HepG2 (cell line): ENCODE results near the gene SRCAP. TPM values are rescaled to one million over a fixed set of nuclear protein-coding genes. Genes with fewer than 3 reads are reported as not detected.
A peak's percentile ranks its signal among the peaks of the same experiment; 100 is the strongest.

Source experiments
- ATM ChIP-seq: fragments of 450-650 bp; IDR thresholded peaks from 2 replicates; pipeline ENCODE4 v1.7.1; 2017; ENCODE audit warnings: mild to moderate bottlenecking, borderline replicate concordance
- FOXK1 ChIP-seq: sonication (generic); formaldehyde crosslinking; IDR thresholded peaks from 2 replicates; pipeline ENCODE4 v1.4.0; 2020; ENCODE audit warnings: low read depth, missing genetic modification reagents, borderline replicate concordance
- HIVEP1 ChIP-seq: sonication (generic); formaldehyde crosslinking; IDR thresholded peaks from 2 replicates; pipeline ENCODE4 v1.4.0; 2020; ENCODE audit warnings: mild to moderate bottlenecking, missing genetic modification reagents
- HOXA9 ChIP-seq: sonication (generic); formaldehyde crosslinking; IDR thresholded peaks from 2 replicates; pipeline ENCODE4 v1.8.1; 2022; ENCODE audit warnings: missing genetic modification reagents, mild to moderate bottlenecking, moderate library complexity, borderline replicate concordance
- IKZF4 ChIP-seq: sonication (generic); formaldehyde crosslinking; IDR thresholded peaks from 2 replicates; pipeline ENCODE4 v1.5.1; 2020; ENCODE audit warnings: borderline replicate concordance, mild to moderate bottlenecking, low read depth, missing genetic modification reagents; ENCODE audit errors: not compliant biosample characterization
- MAX ChIP-seq: IDR thresholded peaks from 2 replicates; pipeline ENCODE4 v1.6.1; 2012; ENCODE audit warnings: inconsistent platforms
- MXD1 ChIP-seq: sonication (generic); formaldehyde crosslinking; IDR thresholded peaks from 2 replicates; pipeline ENCODE4 v1.4.0; 2020; ENCODE audit warnings: mild to moderate bottlenecking, missing genetic modification reagents
- PATZ1 ChIP-seq: sonication (generic); formaldehyde crosslinking; IDR thresholded peaks from 2 replicates; pipeline ENCODE4 v1.4.0; 2020; ENCODE audit warnings: missing genetic modification reagents
- PHF20 ChIP-seq: sonication (generic); formaldehyde crosslinking; IDR thresholded peaks from 2 replicates; pipeline ENCODE4 v1.5.0; 2020; ENCODE audit warnings: mild to moderate bottlenecking, missing genetic modification reagents
- REPIN1 ChIP-seq: sonication (generic); formaldehyde crosslinking; IDR thresholded peaks from 2 replicates; pipeline ENCODE4 v1.8.0; 2022; ENCODE audit warnings: missing genetic modification reagents, low read depth, mild to moderate bottlenecking, borderline replicate concordance
- SATB2 ChIP-seq: sonication (generic); formaldehyde crosslinking; IDR thresholded peaks from 2 replicates; pipeline ENCODE4 v1.5.0; 2020; ENCODE audit warnings: missing genetic modification reagents
- TCF7 ChIP-seq: sonication (generic); IDR thresholded peaks from 2 replicates; pipeline ENCODE4 v1.6.1; 2016; ENCODE audit warnings: antibody characterized with exemption, low read depth
- ZC3H13 ChIP-seq: sonication (generic); formaldehyde crosslinking; IDR thresholded peaks from 2 replicates; pipeline ENCODE4 v1.8.1; 2023; ENCODE audit warnings: mild to moderate bottlenecking, missing genetic modification reagents, moderate library complexity
- ZNF275 ChIP-seq: sonication (generic); formaldehyde crosslinking; IDR thresholded peaks from 2 replicates; pipeline ENCODE4 v1.8.0; 2022; ENCODE audit warnings: missing genetic modification reagents, mild to moderate bottlenecking, inconsistent platforms, borderline replicate concordance
- ZNF513 ChIP-seq: sonication (generic); formaldehyde crosslinking; conservative IDR thresholded peaks from 2 replicates; pipeline ENCODE4 v1.5.0; 2020; ENCODE audit warnings: missing genetic modification reagents
- ZNF558 ChIP-seq: sonication (generic); formaldehyde crosslinking; IDR thresholded peaks from 2 replicates; pipeline ENCODE4 v1.9.0; 2022; ENCODE audit warnings: mild to moderate bottlenecking, missing genetic modification reagents, borderline replicate concordance
- ZNF572 ChIP-seq: sonication (generic); formaldehyde crosslinking; IDR thresholded peaks from 2 replicates; pipeline ENCODE4 v1.5.1; 2020; ENCODE audit warnings: mild to moderate bottlenecking, missing genetic modification reagents
- ZNF607 ChIP-seq: sonication (generic); formaldehyde crosslinking; IDR thresholded peaks from 2 replicates; pipeline ENCODE4 v1.5.1; 2020; ENCODE audit warnings: missing genetic modification reagents, mild to moderate bottlenecking, borderline replicate concordance
- ZNF614 ChIP-seq: IDR thresholded peaks from 2 replicates; pipeline ENCODE4 v1.6.1; 2018; ENCODE audit warnings: missing biosample characterization, missing genetic modification reagents, inconsistent platforms, borderline replicate concordance
- ZNF616 ChIP-seq: sonication (generic); formaldehyde crosslinking; IDR thresholded peaks from 2 replicates; pipeline ENCODE4 v1.5.0; 2020; ENCODE audit warnings: low read depth, mild to moderate bottlenecking, missing genetic modification reagents
- ZNF678 ChIP-seq: sonication (generic); formaldehyde crosslinking; IDR thresholded peaks from 2 replicates; pipeline ENCODE4 v1.4.0; 2020; ENCODE audit warnings: mild to moderate bottlenecking, missing genetic modification reagents
- ZNF7 ChIP-seq: IDR thresholded peaks from 2 replicates; pipeline ENCODE4 v1.6.1; 2016; ENCODE audit warnings: missing biosample characterization, missing genetic modification reagents
- ZNF724P ChIP-seq: sonication (generic); formaldehyde crosslinking; IDR thresholded peaks from 2 replicates; pipeline ENCODE4 v1.8.0; 2022; ENCODE audit warnings: missing genetic modification reagents, borderline replicate concordance
- ZNF737 ChIP-seq: sonication (generic); formaldehyde crosslinking; IDR thresholded peaks from 2 replicates; pipeline ENCODE4 v1.5.0; 2020; ENCODE audit warnings: missing genetic modification reagents, mild to moderate bottlenecking, borderline replicate concordance
- ZNF768 ChIP-seq: sonication (generic); formaldehyde crosslinking; IDR thresholded peaks from 2 replicates; pipeline ENCODE4 v1.4.0; 2020; ENCODE audit warnings: missing genetic modification reagents
- polyA plus RNA-seq, 8 experiments: library from polyadenylated mRNA; depleted of rRNA in 3 of 8; stranded (reverse) in 7 of 8; unstranded in 1 of 8; fragments of >200 nt; fragmentation: Illumina TruSeq in 4 of 8; extraction: Trizol in 4 of 8; gene quantifications; 2 replicates each; pipeline versions ENCODE4 v1.2.1 to v1.2.3, GENCODE V29; 2011 to 2016; ENCODE audit warnings: low read depth in 4 of 8, missing spikeins in 1 of 8, mixed read lengths in 1 of 8; ENCODE audit not compliant: insufficient read depth in 1 of 8
- total RNA-seq, 5 experiments: library from RNA; depleted of rRNA; stranded (reverse); fragments of >200 nt; fragmentation: Illumina TruSeq; extraction: Trizol; gene quantifications; 2 replicates each; pipeline ENCODE4 v1.2.3, GENCODE V29; 2016; ENCODE audit warnings: low read depth in 1 of 5

The SRCAP gene
- total and polyA plus RNA-seq, 2 of the 13 experiments (the other 11 are each of a cell fraction or from before 2014, with no cell fraction given) = 4.9 to 9.0 TPM

- TF ChIP-seq ZNF275 = peak; percentile 29; the same call in 1 of the 2 replicates
- 0 out of 2 replicates have a peak, but pooled peaks have one; percentile 4 for TF ChIP-seq ZNF737 (CRISPR knock-in tag)
- TF ChIP-seq PHF20 (CRISPR knock-in tag) = no peak
- TF ChIP-seq ZC3H13 (CRISPR knock-in tag) = peak; percentile 86; the same call in 1 of the 2 replicates
- peak; percentile 22 for TF ChIP-seq IKZF4 (CRISPR knock-in tag)
- TF ChIP-seq ZNF616 (CRISPR knock-in tag) = peak; percentile 77; the same call in 1 of the 2 replicates
- no peak for TF ChIP-seq ATM
- TF ChIP-seq MAX = peak; percentile 77
- TF ChIP-seq SATB2 (CRISPR knock-in tag) = no peak
- no peak for TF ChIP-seq TCF7
- peak; percentile 70; the same call in 1 of the 2 replicates for TF ChIP-seq ZNF768 (CRISPR knock-in tag)
- TF ChIP-seq HOXA9 = peak; percentile 63; the same call in 1 of the 2 replicates
- TF ChIP-seq ZNF607 (CRISPR knock-in tag) = peak; percentile 50; the same call in 1 of the 2 replicates
- 0 out of 2 replicates have a peak, but pooled peaks have one; percentile 6 for TF ChIP-seq ZNF678 (CRISPR knock-in tag)
- 0 out of 2 replicates have a peak, but pooled peaks have one; percentile 32 for TF ChIP-seq ZNF513 (CRISPR knock-in tag)
- TF ChIP-seq ZNF614 (CRISPR knock-in tag) = peak; percentile 31; the same call in 1 of the 2 replicates
- TF ChIP-seq ZNF724P = no peak
- TF ChIP-seq ZNF558 (CRISPR knock-in tag) = peak; percentile 57; the same call in 1 of the 2 replicates
- no peak; the same call in 1 of the 2 replicates for TF ChIP-seq REPIN1 (CRISPR knock-in tag)
- TF ChIP-seq FOXK1 = no peak
- TF ChIP-seq ZNF572 = peak; percentile 61; the same call in 1 of the 2 replicates
- 0 out of 2 replicates have a peak, but pooled peaks have one; percentile 45 for TF ChIP-seq HIVEP1
- TF ChIP-seq PATZ1 (CRISPR knock-in tag) = no peak
- peak; percentile 59; the same call in 1 of the 2 replicates for TF ChIP-seq MXD1 (CRISPR knock-in tag)
- TF ChIP-seq ZNF7 = no peak
Observed at GRCh38 chr16:30761427-30761927, 62.5 kb downstream of the SRCAP start (continued).
